Fibroblast of pulmonary artery (primary cell): ENCODE data around the gene UBN1.

Experiments used
- DNase-seq: peaks from one replicate; pipeline ENCODE4 v3.0.0-alpha.2; 2010; ENCODE audit warnings: low read depth
- H3K4me3 ChIP-seq: replicated peaks from 2 replicates; pipeline ENCODE4 v1.5.1; 2011; ENCODE audit warnings: low read depth, mild to moderate bottlenecking, control low read depth, low read length, moderate library complexity
- TF ChIP-seq, protein P1 (sequence below): IDR thresholded peaks from 2 replicates; pipeline ENCODE4 v1.5.1; 2011; ENCODE audit warnings: mild to moderate bottlenecking, control low read depth, low read length, inconsistent platforms; ENCODE audit errors: missing control alignments

Gene UBN1

DNA sequence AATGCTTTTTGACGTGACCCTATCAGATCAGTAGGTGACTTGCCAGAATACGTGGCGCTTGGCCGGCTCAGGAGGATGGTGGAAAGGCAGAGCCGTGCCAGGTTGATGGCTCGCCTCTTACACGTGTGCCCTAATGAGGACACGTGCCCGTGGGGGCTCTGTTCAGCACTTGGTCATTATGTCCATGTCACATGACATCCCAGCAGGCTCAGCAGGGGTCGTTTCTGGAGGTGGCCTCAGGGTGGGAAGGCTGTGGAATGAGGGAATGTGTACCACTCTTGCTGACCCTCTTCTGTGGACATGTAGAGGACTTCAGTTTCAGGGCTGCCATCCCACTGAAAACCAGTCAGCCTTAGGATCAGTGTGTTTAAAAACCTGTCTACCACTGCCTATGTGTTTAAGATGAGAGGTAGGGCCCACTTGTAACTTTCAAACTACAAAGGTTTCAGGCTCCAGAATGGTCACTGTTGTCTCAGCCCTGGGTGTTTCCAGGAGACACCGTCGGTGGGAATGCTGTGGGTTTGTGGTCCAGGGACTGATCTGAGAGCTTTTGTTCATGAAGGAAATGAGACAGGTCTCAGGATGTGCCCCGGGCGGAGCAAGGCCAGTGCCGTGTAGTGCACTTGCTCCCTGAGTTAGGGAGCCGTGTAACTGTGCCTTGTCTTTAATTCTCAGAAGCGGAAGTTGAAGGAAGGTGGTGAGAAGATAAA lies 12.1 kb downstream of the UBN1 start:
- H3K4me3 ChIP-seq: no peak overlapping the region
- DNase-seq: no peak
- TF ChIP-seq, protein P1, sequence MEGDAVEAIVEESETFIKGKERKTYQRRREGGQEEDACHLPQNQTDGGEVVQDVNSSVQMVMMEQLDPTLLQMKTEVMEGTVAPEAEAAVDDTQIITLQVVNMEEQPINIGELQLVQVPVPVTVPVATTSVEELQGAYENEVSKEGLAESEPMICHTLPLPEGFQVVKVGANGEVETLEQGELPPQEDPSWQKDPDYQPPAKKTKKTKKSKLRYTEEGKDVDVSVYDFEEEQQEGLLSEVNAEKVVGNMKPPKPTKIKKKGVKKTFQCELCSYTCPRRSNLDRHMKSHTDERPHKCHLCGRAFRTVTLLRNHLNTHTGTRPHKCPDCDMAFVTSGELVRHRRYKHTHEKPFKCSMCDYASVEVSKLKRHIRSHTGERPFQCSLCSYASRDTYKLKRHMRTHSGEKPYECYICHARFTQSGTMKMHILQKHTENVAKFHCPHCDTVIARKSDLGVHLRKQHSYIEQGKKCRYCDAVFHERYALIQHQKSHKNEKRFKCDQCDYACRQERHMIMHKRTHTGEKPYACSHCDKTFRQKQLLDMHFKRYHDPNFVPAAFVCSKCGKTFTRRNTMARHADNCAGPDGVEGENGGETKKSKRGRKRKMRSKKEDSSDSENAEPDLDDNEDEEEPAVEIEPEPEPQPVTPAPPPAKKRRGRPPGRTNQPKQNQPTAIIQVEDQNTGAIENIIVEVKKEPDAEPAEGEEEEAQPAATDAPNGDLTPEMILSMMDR: no peak

DNA sequence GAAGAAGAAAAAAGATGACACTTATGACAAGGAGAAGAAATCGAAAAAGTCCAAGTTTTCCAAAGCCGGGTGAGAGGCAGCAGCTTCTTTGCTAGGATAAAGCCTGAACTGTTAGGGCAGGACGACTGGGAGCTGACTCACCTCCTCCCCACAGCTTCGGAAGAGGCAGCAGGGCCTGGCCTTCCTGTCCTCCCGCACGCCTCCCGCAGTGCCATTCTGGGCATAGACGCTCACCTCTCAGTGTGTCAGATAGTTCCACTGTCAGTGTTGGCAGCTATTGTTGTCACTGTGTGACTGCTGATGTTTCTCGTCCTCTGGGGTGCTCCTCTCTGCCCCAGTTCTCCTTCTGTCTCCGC lies 12.6 kb downstream of the UBN1 start:
- DNase-seq: peak; percentile 45
- H3K4me3 ChIP-seq: no peak overlapping the region
- TF ChIP-seq, protein P1: no peak

DNA sequence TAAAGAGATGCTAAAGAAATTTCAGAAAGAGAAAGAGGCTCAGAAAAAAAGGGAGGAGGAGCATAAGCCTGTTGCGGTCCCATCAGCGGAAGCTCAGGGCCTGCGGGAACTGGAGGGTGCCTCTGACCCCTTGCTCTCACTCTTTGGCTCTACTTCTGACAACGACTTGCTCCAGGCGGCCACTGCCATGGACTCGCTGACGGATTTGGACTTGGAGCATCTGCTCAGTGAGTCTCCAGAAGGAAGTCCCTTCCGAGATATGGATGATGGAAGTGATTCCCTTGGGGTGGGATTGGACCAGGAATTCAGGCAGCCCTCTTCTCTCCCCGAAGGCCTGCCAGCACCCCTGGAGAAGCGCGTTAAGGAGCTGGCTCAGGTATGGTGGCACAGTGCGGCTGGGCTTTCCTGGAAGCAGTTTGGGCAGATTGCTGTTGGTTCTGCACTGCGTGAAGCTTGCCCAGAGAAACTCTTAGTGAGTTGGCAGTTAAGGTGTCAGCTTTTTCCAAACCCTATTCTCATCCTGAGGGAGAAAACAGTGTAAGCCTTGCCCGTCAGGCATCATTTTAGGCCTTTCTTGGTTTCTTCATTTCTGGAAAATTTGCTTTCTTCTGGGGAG lies 13.6 kb downstream of the UBN1 start:
- DNase-seq: no peak
- H3K4me3 ChIP-seq: no peak overlapping the region
- TF ChIP-seq, protein P1: no peak

DNA sequence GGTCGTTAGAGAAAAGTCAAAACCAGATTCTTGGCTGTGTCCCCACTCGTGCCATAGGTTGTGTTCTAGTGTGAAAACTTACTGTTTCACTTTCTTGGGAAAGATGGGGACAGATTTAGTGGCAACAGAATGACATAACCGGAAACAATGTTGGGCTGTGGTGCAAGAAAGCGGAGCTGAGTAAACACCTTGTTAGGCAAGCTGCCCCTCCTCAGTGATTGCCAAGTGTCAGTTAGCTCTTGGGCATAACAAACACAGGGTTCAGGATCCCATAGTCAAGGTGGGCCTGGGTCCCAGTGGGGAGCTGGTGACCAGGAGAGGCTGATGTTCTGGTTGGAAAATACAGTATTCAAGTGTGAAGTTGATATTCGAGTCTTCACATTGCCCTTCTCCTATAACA lies 15.4 kb downstream of the UBN1 start:
- H3K4me3 ChIP-seq: no peak overlapping the region
- DNase-seq: no peak
- TF ChIP-seq, protein P1: no peak

DNA sequence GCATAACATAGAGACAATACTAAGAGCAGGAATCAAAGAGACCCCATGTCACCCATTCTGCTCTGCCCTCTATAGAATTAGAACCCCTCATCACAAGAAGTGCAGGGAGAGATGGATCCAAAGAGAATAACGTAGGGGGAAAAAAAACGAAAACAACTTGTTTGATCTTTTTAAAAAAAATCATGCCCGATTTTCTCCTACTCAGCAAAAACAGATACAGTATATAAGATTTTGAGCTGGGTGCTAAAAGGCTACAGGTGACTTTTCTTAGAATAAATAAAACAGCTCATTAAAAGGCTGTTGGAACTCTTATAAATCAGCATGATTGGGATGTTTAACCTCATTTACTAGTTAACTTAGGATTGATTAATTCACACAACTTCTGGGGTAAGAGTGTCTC lies 17.4 kb downstream of the UBN1 start:
- no peak overlapping the region for H3K4me3 ChIP-seq
- no peak for DNase-seq
- TF ChIP-seq, protein P1: no peak

DNA sequence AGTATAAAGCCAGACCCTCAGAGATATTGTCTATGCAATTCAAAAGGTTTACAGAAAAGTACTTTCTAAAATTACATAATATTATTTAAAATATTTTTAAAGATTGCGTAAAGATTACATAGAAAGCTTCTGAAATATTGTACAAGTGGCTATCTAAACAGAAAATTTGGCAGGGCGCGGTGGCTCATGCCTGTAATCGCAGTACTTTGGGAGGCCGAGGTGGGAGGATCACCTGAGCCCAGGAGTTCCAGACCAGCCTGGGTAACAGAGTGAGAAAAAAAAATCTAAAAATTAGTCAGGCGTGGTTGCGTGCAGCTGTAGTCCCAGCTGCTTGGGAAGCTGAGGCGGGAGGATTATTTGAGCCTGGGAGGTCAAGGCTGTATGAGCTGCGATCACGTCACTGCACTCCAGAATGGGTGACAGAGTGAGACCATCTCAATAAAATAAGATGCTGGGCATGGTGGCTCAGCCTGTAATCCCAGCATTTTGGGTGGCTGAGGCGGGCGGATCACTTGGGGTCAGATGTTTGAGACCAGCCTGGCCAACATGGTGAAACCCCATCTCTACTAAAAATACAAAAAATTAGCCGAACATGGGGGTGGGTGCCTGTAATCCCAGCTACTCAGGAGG lies 18.1 kb downstream of the UBN1 start:
- TF ChIP-seq, protein P1: no peak
- DNase-seq: no peak
- no peak overlapping the region for H3K4me3 ChIP-seq
